ENCODE measurements around the gene ST7. TPM values are rescaled to one million over a fixed set of nuclear protein-coding genes. Genes with fewer than 3 reads are reported as not detected.

Gene ST7
- total RNA-seq, 1 experiment from 2014 or later = 12.9 TPM

DNA sequence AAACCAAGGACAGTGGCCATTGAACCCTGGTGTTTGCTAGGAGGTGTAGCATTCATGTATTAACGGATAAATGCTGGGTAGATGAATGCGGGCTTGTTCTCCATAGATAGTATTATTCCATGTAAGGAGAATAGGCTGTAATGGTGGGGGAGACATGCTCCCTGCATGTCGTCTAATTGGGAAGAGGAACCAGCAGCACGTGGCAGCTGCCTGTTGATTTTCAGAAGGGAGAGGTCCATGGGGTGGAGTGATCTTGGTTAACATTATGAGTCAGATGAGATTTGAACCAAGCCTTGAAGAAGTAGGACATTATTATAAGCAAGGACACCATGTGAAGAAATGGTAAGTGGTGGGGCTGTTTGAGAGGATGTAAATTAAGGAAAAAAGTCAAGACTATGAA, 257.1 kb downstream of the ST7 start:
- H3K4me3 Mint-ChIP-seq = no peak overlapping the region
- no peaks in the 10 kb centered on the region for H3K9me3 Mint-ChIP-seq
- H3K27me3 Mint-ChIP-seq (ENCODE audit: low read depth) = no peaks in the 10 kb centered on the region
- Histone ChIP-seq H3T11ph (ENCODE audit: low read length) (no peak overlapping the region), H2BK12ac (ENCODE audit: insufficient read length, low read depth, low read length) (no peak overlapping the region), H3K9ac (ENCODE audit: extremely low read depth, insufficient read length, low read length) (no peak overlapping the region), H3K79me2 (ENCODE audit: insufficient read depth, low read length) (no peaks in the 10 kb centered on the region), H3K4me2 (ENCODE audit: insufficient read depth, insufficient read length, low read length) (no peak overlapping the region), H3K56ac (ENCODE audit: insufficient read length, low read depth, low read length) (no peak overlapping the region), H3K27me3 (ENCODE audit: insufficient read depth, low read length) (no peaks in the 10 kb centered on the region), H3K23ac (ENCODE audit: insufficient read length, low read depth, low read length) (no peak overlapping the region), H3K18ac (ENCODE audit: insufficient read length, low read depth, low read length) (no peak overlapping the region), H4K8ac (replicated peaks; ENCODE audit: insufficient read length, low read depth, low read length) (no peak overlapping the region), H3K9me3 (ENCODE audit: control insufficient read depth, low read depth, low read length) (no peaks in the 10 kb centered on the region), H3K23me2 (ENCODE audit: insufficient read length, low read depth, low read length, poor library complexity, severe bottlenecking) (no peaks in the 10 kb centered on the region), H3K27ac (ENCODE audit: insufficient read length, low read depth, low read length) (no peak overlapping the region), H2BK20ac (ENCODE audit: low read depth, low read length, poor library complexity, severe bottlenecking) (no peak overlapping the region), H2BK120ac (ENCODE audit: low read depth, low read length, poor library complexity, severe bottlenecking) (no peak overlapping the region), H4K91ac (ENCODE audit: insufficient read length, low read depth, low read length) (no peak overlapping the region), H3K14ac (ENCODE audit: insufficient read depth, low read length) (no peak overlapping the region), H2BK5ac (ENCODE audit: insufficient read length, low read length) (no peak overlapping the region), H2AK5ac (ENCODE audit: insufficient read length, low read length) (no peak overlapping the region), H2BK15ac (ENCODE audit: low read depth, low read length) (no peak overlapping the region), H2AFZ (ENCODE audit: low read length) (no peak overlapping the region), H4K20me1 (ENCODE audit: control insufficient read depth, insufficient read depth, insufficient read length) (no peaks in the 10 kb centered on the region), H4K5ac (ENCODE audit: insufficient read length, low read depth, low read length) (no peak overlapping the region), H3K79me1 (ENCODE audit: insufficient read depth, low read depth, low read length, poor library complexity, severe bottlenecking) (no peaks in the 10 kb centered on the region), H3K4ac (ENCODE audit: low read depth, low read length) (no peak overlapping the region), H3K4me1 (ENCODE audit: insufficient read depth, low read length) (no peaks in the 10 kb centered on the region)
- no peak overlapping the region for H3K27ac Mint-ChIP-seq
- DNase-seq = no peak
- peaks cover 0 to 4% (median 0%) of the 10 kb centered on the region in 3 experiments; a peak in 2 of 7 replicates for H3K36me3 Mint-ChIP-seq (ENCODE audit: insufficient read depth in 1 of 3, low read depth in 3 of 3)
- no CpG with 5 or more reads among the region's 4 CpGs for WGBS (ENCODE audit: extremely low coverage, insufficient read length, low lambda C conversion rate)
- 0 out of 4 replicates have a peak, but pooled peaks cover 0 to 2% of the 10 kb centered on the region in 2 experiments for H3K4me1 Mint-ChIP-seq
- TF ChIP-seq, protein P1, sequence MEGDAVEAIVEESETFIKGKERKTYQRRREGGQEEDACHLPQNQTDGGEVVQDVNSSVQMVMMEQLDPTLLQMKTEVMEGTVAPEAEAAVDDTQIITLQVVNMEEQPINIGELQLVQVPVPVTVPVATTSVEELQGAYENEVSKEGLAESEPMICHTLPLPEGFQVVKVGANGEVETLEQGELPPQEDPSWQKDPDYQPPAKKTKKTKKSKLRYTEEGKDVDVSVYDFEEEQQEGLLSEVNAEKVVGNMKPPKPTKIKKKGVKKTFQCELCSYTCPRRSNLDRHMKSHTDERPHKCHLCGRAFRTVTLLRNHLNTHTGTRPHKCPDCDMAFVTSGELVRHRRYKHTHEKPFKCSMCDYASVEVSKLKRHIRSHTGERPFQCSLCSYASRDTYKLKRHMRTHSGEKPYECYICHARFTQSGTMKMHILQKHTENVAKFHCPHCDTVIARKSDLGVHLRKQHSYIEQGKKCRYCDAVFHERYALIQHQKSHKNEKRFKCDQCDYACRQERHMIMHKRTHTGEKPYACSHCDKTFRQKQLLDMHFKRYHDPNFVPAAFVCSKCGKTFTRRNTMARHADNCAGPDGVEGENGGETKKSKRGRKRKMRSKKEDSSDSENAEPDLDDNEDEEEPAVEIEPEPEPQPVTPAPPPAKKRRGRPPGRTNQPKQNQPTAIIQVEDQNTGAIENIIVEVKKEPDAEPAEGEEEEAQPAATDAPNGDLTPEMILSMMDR (conservative IDR thresholded peaks at IDR 0.05) = no peak
